ENCODE measurements around the gene S100A11.
A peak's percentile ranks its signal among the peaks of the same experiment; 100 is the strongest.

Gene S100A11

DNA sequence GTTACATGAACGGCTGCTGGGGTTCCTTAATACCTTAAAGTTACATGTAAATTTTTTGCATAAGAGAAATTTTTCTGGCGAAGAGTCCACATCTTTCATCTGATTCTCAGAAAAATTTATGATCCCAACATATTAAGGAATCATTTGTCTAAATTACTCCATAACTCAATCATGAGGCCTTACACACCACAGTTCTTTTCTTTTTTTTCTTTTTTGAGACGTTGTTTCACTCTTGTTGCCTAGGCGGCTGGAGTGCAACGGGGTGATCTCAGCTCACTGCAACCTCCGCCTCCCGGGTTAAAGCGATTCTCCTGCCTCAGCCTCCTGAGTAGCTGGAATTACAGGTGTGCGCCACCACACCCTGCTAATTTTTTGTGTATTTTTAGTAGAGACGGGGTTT is 2.1 kb upstream of the S100A11 start:
- no peak for DNase-seq

DNA sequence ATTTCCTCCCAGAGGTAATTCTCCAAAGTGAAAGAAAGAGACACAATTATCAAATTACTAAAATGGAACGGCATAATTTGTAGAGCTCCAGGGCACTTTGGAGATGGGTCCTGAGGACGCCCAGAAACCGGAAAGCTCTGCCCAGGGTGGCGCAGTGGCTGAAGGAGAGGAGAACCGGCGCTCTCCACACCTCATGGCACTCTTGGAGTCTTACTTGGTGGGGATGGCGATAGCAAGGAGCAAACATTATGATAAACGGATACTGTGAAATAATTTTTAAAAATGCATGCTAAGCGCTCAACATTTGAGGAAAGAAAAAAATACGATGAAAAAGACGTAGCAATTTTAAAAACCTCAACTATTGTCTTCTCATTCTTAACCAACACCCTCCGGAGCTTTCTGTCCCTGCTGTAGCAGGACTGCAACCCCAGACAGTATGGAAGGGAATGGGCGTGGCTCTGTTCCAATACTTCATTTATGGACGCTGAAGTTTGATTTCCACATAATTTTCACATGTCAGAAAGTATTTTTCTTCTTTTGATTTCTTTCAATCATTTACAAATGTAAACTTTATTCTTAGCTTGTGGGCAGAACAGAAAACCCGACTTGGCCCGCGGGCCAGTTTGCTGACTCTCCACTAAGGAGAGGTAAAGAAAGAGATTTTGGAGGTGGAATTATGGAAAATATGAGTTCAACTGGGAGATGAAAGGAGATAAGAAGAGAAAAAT is 1.1 kb downstream of the S100A11 start:
- no peak for DNase-seq

DNA sequence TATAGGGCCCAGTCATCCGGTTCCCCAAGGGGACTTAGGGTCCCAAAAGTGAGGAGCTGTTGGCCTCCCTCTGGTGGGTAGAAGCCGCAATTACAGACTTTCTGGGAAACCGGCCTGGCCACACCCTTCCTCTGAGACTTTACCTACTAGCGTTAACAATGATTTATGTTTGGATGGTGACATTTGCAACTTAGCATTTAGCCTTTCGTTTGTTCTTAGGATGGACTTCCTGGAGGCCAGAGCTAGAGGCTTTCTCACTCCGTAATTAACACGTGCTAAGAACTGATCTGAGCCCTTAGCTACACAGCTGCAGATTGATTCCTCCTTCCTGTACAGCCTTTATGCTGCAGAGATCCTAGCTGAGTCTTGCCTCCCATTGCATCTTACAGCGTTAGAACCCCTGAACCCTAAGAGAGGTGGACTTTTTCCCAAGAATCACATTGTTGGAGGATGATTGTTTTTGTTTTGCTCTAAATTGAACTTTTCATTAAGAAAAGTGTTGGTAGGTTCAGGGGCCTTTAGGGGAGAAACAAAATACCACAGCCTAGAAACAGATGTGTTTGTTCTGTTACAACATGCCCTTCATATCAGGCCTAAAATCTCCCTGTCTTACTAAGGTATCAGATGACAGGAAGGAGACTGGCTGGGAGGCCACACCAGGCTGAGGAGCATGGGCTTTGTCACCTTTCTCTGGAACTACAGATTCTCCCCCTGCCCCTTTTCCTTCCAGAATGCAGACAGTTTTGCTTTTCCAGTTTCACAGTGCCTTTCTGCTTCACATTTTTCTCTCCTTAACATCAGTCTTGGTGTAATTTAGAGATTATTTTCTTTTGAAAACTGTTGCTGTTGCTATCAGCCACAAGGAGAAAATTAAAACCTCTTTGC is 1.9 kb downstream of the S100A11 start:
- peak; percentile 53 for DNase-seq

DNA sequence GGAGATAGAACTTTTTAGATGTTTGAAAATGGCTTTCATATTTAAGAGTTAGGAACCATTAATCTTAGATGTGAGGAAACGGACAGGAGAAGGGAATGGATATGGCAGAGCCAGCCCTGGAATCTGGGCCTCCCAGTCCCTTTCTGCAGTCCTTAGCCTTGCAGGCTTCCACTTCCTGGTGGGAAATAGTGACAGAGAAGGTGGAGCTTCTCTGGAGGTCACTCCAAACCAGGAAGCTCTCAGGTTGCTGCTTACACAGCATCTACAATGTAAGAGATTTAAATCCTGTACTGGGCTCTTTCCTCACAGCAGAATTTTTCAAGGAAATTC is 2.5 kb downstream of the S100A11 start:
- no peak for DNase-seq

DNA sequence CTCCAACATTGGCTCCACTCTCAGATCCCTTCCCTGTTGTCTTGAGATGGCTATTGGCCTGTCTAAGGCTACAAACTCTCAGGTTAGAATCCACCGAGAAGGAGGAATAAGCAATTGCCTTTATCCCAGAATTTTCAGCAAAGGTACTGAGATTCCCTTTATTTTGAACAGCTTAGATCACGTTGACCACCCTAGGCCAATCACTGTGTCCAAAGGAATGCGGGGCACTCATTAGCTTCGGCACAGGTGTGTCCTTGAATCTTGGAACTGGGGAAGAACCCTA is 6.9 kb downstream of the S100A11 start:
- DNase-seq = no peak

DNA sequence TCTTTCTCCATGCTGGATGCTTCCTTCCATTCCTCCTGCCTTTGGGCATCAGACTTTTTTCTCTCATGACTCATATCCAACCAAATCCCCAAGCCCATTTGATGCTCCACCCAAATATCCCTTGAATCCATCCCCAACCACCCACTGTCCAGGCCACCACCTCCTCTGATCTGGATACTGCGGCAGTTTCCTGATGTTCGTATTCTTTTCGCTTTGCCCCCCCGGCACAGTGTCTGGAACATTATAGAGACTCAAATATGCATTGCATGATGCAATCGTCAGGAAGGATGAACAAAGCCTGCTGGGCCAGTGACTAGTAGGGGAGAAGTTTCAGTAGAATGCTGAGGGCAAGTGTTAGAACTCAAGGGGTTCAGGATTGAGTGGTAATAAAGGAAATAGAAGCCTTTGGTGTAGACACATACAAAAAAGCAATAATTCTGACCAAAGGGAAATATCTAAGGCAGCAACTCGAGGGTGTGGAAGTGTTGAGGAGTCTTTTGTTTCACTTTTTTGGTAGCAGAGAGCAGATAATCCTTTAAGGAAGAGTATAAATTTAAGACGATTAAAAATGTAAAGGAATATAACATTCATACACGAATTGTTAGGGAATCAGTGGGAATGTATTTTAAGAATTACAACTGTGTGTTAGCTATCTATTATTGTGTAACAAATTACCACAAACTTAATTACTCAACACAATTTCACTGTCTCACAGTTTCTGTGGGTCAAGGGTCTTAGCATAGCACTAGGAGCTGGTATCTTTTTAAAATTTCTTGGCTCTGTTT is 7.5 kb downstream of the S100A11 start:
- no peak for DNase-seq

DNA sequence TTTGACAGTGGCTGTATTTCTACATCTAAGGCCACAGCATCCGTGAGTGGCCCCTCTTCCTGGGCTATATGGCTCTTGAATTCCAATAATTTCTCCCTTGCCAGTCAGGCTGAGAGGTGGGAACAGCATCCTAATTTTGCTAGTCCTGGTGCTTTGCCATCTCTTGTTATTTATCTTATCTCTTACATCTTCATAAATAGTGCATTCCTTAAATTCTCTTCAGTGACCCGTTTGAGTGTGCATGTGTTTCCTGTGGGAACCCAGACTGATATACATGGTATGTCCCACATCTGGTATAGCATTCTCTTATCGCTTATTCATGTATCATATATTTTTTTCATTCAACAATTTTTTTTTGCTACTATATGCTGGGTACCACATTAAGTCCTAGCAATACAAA is 9.9 kb downstream of the S100A11 start:
- DNase-seq = no peak

DNA sequence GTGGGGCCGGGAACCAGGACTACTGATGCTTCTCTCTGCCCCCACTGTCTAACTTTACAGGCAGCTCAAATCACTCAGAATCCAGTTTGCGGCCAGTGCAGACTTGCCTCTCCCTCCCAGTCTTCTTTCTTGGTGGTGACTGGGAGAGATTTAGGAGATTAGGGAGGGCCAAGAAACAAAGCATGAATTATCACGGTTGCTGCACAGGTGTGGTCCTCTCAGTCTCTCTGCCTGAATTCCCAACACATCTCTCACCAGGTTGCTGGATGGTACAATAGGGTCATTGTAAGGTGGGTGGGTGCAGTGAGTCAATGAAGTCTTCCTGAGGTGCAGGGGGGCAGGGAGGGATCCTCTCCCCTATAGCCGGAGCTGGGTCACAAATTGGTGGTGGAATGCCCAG is 12.6 kb downstream of the S100A11 start:
- DNase-seq = no peak

DNA sequence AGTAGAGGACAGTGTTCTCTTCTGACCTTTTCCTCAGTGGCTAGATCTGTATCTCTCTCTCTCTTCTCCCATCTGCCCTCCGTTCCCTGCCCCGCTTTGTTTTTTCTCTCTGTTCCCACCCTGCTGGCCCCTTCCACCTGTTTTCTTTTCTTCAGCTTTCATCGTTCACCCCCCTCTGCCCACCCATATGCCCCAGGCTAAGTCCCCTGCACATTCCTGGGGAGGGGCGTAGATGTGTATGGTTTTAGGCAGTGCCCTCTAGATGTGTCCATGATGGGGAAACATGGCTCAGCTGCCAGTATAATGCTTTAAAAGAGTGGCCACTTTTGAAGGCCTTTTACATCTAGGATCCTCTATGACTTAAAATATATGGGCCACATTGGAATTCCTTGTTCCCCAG is 13.6 kb downstream of the S100A11 start:
- DNase-seq = no peak

DNA sequence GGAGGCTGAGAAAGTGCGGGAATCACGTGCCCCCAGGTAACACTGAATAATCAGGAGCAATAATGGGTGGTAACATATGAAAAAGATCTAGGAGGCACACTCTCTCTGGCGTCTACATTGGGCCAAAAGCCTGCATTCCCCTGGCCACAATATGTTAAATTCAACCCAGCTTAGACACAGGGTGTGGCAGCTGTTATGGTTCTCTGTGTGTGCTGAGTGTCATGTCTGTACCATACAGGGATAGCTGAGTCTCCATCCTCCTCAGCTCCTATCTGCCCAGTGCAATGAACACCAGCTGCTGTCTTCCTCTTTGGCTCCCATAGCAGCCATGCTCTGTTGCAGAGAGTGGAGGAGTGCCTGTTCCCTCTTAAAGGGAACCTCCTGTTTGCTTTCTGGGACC is 14.3 kb downstream of the S100A11 start:
- no peak for DNase-seq

DNA sequence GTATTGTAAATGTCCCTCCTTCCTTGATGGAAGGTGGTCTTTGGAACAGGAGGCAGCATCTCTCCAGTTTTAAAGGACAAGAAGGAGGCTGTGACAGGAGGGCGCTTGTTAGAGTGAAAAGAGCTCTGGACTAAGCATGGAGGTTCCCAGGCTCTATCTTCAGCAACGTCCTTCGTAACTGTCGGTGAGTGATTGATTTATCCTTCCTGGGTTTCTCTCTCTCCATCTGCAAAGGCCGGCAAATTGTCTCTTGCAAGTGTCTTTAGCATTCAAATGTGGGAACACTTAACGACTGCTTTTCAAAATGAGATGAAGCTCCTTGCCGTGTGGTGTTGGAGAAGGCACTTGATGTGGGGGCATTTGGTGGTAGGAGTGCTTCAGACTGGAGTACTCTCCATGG is 15.2 kb downstream of the S100A11 start:
- no peak for DNase-seq

DNA sequence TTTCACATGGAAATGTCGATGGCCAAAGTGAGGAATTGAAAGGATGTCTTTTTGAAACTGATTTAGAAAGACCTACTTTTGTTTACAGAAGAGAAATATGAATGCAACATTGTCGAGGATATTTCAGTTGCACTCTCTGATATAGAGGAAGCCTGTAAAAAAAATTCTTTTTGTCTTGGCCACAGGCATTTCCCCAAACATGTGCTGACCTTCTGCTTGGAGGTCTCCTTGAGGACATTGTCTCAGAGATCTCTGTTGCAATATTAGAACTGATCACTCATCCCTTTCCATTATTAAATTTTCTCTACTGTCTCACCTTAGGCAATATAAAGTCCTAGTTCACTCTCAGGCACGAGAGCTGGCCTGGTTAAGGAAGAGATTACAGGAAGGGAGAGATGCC is 16.0 kb downstream of the S100A11 start:
- DNase-seq = no peak

DNA sequence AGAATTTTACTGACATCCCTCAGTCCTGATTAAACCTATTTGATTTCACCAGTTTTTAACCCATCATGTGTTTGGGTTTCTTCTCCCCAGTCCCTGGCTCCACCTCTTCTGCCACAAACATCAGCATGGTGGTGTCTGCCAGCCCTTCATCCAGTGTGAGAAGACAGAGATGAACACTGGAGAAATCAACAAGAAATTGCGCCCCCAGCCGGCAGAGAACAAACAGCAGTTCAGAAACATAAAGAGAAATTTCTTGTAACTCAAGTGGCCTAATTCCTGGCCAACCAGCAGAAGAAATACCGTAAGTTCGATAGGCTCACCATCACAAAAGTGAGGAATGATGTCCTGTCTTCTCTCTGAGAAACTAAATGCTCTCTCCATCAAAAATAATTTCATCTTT is 18.3 kb downstream of the S100A11 start:
- no peak for DNase-seq

DNA sequence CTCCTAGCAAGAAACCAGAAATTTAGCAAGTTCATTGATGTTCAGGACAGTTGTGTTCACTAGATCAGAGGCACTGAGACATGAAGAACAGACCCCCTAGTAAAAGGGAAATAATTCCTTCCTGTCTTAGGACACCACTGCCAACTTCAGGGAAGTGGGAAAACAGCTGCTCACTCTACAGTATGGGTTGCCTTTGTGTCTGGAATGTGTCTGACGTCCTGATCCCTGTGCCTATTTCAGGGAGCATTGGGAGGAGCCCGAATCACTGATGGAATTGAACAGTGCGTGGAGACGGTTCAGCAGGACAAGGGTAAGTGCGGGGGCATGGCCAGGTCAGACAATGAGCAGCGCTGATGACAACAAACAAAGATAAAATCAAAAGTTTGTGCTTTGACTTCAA is 21.0 kb downstream of the S100A11 start:
- no peak for DNase-seq

DNA sequence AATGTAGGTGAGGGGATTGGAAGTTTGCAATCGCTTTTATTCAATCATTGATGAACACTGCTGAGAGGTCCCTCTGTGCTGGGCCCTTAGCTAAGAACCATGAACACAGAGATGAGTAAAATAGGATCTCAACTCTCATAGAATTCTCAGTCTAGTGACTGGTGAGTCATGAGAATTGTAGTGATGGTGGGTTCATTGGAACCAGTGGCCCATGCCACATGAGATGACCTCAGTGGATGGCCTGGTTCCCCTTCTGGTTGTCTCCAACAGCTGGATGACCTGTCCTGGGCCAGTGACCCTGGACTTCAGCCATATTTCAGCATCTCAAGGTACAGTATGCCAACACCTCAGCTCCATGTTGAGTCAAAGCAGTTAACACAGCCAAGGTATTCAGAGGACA is 21.9 kb downstream of the S100A11 start:
- no peak for DNase-seq

DNA sequence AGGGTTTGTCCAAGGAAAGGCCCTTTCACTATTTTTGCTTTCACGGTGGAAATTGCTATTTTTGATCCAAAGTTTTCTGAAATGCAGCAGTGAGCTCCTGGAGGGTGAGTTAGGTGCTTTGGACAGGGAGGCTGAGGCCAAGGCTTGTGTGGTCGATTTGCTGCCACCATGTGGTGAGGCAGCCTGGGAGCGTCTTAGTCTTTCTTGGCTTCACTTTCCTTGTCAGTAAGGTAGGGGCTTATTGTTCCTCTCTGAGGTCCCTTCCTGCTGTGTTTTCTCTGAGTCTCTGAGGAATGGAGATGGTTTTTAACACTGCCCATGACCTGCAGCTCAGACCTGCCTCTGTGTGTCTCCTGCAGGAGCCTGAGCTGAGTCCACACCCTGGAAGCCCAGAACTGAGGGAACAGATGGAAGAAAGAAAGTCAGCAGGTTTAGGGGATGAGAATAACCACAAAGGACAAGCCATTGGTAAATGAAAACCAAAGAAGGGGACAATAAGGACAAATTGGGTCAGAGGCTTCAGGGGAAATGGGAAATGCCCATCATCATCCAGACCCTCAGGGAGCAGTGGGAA is 23.1 kb downstream of the S100A11 start:
- no peak for DNase-seq

DNA sequence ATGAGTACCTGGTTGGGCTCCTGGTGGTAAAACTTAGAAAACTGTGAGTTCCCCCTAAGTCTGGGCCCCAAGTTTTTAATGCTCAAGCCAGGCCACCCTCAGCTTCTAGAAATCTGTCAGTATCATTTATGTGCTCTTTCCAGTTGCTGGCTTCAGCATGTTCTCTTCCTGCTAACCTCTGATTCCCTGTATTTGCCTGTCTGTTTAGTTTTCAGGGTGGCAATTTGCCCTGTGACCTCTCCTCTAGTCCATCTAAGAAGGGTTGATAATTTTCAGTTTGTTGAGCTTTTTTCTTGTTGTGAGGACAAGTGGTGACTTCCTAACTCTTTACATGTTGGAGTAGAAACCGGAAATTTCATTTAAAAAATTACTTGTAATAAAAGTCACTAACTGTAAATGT is 27.1 kb downstream of the S100A11 start:
- no peak for DNase-seq

DNA sequence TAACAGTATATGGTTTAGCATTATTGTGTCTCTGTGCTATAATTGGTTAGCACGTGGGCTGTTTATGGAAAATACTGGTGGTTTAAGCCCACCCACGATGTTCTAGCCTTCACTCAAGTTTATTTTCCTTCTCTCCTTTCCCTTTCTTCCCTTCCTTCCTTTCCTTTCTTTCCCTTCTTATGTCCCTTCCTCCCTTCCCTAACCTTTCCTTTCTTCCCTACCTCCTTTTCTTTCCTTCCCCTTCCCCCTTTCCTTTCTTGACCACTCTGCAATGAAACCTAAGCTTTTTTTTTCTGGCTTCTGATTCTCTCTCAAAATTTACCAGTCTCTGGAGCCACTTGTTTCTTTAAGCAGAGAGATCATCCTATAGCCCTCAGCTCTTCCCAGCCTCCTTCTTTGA is 29.8 kb downstream of the S100A11 start:
- DNase-seq = no peak

DNA sequence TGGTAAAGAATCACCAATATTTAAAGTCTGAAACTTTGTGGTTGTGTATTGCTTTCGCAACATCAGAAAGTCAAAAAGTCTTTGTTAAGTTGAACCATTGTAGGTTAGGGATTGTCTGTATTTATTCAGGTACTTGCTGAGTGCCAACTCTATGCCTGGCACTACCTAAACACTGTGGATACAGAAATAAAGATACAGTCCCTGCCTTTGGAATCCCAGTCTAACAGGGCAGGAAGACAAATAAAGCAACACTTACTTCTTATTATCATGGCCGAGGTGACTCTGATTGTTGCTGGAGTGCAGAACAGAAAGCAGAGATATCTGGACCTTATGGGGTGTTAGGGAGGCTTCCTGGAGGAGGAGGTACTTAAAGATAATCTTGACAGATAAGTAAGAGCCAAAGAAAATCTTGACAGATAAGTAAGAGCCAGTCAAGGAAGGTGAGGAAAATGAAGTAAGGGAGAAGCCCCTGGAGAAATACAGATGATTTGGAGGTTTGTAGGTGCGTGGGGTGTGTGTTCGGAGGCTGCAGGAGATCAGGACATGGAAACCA is 31.4 kb downstream of the S100A11 start:
- no peak for DNase-seq

DNA sequence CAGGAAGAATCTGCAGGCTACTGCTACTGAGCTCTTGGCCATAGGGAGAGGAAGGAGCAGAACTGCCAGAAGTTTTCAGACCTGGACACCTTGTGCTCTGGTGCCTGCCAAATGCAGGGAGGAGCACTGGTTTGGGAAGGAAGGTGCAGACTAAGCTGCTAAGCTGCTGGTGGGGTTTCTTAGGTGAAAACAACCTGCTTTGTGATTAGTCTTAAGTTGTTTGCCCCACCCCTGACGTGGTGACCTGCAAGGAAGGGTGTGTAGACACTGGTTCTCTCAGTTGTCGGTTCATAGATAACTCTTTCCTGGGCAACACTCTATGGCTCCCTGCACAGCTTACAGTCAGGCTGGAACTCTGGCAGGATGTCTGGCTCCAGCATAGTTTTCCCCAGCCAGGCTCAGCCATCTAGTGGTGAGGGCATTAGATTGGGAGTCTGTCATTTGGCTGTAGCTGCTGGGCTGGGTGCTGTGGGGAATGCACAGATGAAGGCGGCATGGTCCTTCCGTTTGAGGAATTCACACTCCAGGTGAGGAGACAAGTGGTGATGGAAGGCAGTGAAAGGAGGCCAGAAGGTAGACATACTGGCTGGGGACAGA is 32.9 kb downstream of the S100A11 start:
- DNase-seq = no peak

DNA sequence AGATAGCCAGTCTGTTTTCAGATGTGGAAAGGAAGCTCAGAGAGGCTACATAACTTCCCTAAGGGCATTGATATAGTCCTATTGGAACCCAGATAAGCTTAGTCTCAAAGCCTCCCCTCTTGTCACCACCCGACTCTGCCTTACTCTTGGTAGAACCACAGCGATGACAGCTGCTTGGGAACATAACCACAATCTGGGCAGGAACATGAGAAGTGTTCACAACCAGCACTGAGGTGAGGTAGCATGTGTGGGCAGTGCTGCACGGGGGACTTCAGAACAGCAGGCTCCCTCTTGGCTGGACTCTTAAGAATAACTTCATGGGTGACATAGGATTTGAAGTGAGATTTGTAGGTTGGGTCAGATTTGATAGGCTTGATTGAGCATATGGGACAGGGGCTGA is 33.8 kb downstream of the S100A11 start:
- DNase-seq = no peak

DNA sequence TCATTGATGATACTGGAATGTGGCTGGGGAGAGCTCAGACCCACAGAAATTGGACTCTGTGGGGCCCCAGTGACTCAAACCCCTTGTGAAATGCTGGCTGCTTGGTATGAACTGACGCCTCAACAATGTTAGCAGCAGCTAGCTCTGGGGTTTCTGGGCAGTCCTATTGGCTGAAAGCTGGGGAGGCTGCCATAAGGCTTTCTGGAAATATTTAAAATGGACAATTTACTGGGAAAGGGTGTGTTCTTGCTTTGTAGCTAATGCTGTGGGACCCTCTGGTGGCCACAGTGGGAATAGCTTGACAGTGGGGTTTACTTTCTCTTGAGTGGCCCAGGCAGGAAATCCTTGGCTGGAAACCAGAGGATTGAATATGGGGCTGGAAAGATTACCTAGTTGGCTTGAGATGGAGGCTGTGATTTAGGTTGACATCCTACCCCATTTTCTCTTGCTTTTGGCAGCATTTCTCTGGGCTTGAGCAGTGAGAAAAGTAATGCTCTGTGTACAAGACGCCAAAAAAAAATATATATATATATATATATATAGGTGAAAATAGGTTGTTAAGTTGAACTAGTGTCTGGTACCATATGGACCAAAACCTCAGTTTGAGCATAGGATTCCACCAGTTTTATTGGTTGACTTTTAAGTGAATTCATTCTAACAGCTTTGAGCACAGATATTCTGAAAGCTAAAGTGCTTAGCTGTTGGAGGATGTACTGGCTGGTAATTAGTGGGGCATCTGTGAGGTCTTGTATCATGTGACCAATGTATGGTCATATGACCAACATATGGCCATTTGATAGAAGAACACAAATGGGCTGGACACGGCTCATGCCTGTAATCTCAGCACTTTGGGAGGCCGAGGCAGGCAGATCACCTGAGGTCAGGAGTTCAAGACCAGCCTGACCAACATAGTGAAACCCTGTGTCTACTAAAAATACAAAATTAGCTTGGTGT is 34.9 kb downstream of the S100A11 start:
- DNase-seq = peak; percentile 70

Measured in NCI-H748 treated with DMSO at 0.1 percent for 48 hours (cell line).